Measurements from ENCODE around the gene IGHMBP2.

IGHMBP2 gene

GRCh38 chr11:68988491-68988890, 84.8 kb downstream of the IGHMBP2 start:
- no peaks in the 10 kb centered on the region for H3F3A ChIP-seq (ENCODE audit: insufficient read depth)
- no peak overlapping the region for H2AFZ ChIP-seq (ENCODE audit: low read depth, low read length, severe bottlenecking)
- H3K4me3 ChIP-seq (ENCODE audit: insufficient read depth, low read length, poor library complexity, severe bottlenecking): no peak overlapping the region
- H3K27ac ChIP-seq (ENCODE audit: low read depth, low read length): no peak overlapping the region
- no peaks in the 10 kb centered on the region for H3K36me3 ChIP-seq (ENCODE audit: low read length)
- no peaks in the 10 kb centered on the region for H3K9me2 ChIP-seq (replicated peaks; ENCODE audit: insufficient read depth, low read length)
- no peaks in the 10 kb centered on the region for H3K79me2 ChIP-seq (ENCODE audit: insufficient read depth, low read length)
- H3K9ac ChIP-seq (ENCODE audit: low read length): no peak overlapping the region
- no peaks in the 10 kb centered on the region for H3K27me3 ChIP-seq (ENCODE audit: low read length)
- no peaks in the 10 kb centered on the region for H4K20me1 ChIP-seq (ENCODE audit: low read depth, low read length)
- no peak overlapping the region for H3K4me2 ChIP-seq (ENCODE audit: low read depth, low read length, poor library complexity, severe bottlenecking)
- TF ChIP-seq EZH2phosphoT487 (conservative IDR thresholded peaks at IDR 0.05; ENCODE audit: low read length): no peak
- no peak for TF ChIP-seq CTCF (IDR thresholded peaks at IDR 0.05; ENCODE audit: insufficient read depth, low read length, poor library complexity, severe bottlenecking)
- no peaks in the 10 kb centered on the region for H3K9me3 ChIP-seq (ENCODE audit: insufficient read depth, low read length)

All from SU-DHL-6 (cell line).